Adrenal gland (tissue), 5 donors: Measurements from ENCODE around the gene CTNND2.

Experiments
- CTCF ChIP-seq, 6 experiments: fragments of 450-650 bp in 4 of 6; fragments of 200-600 bp in 2 of 6; sonication (generic) in 1 of 6; IDR thresholded peaks; 1 replicate in 5 of 6; 2 replicates in 1 of 6; pipeline versions ENCODE4 v1.5.1 to v1.8.0; 2016 to 2021; ENCODE audit warnings: antibody characterized with exemption in 6 of 6, mild to moderate bottlenecking in 2 of 6, moderate library complexity in 1 of 6
- POLR2A ChIP-seq, 2 donors: fragments of 450-650 bp; IDR thresholded peaks; one replicate each; pipeline ENCODE4 v1.6.1; 2017; ENCODE audit warnings: antibody characterized with exemption in 2 of 2, mild to moderate bottlenecking in 2 of 2, moderate library complexity in 1 of 2
- donor health status: DM: no; HTN: no; CAD: no.

- TF ChIP-seq CTCF (IDR thresholded peaks at IDR 0.05), result no peak
- TF ChIP-seq POLR2A (IDR thresholded peaks at IDR 0.05), result no peak
Observed at GRCh38 chr5:11617080-11617479, 287.2 kb downstream of the CTNND2 start.
